ENCODE measurements around the gene LIPE.

The LIPE gene, protein sequence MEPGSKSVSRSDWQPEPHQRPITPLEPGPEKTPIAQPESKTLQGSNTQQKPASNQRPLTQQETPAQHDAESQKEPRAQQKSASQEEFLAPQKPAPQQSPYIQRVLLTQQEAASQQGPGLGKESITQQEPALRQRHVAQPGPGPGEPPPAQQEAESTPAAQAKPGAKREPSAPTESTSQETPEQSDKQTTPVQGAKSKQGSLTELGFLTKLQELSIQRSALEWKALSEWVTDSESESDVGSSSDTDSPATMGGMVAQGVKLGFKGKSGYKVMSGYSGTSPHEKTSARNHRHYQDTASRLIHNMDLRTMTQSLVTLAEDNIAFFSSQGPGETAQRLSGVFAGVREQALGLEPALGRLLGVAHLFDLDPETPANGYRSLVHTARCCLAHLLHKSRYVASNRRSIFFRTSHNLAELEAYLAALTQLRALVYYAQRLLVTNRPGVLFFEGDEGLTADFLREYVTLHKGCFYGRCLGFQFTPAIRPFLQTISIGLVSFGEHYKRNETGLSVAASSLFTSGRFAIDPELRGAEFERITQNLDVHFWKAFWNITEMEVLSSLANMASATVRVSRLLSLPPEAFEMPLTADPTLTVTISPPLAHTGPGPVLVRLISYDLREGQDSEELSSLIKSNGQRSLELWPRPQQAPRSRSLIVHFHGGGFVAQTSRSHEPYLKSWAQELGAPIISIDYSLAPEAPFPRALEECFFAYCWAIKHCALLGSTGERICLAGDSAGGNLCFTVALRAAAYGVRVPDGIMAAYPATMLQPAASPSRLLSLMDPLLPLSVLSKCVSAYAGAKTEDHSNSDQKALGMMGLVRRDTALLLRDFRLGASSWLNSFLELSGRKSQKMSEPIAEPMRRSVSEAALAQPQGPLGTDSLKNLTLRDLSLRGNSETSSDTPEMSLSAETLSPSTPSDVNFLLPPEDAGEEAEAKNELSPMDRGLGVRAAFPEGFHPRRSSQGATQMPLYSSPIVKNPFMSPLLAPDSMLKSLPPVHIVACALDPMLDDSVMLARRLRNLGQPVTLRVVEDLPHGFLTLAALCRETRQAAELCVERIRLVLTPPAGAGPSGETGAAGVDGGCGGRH

DNA sequence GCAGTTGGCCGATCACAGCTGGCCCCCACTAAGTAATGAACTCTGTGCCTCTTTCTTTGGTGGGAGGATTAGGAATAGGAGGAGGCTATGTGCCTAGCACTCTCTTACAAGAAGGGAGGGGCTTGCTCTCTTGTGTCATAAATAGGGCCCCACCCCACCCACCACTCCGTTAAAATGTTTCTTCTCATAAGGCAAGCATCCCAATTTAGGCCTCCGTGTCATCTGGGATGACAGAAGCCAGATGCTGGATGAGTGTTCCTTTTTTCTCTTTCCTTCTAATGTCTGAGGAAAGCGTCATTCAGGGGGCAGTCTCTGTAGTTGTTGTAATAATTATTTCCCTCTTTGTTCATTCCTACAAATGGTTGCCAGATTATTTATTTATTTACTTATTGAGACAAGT lies at the start of gene LIPE:
Gene LIPE (minus strand): TSS at position 76 of the 400 bp plus-strand sequence. CDS start 239 bp downstream, outside the sequence.
- peaks cover 40% of the 10 kb centered on the region for H3K27me3 ChIP-seq (ENCODE audit: control insufficient read depth, insufficient read depth, low read length)
- H3K9me3 ChIP-seq (ENCODE audit: control insufficient read depth, insufficient read depth, low read length): no peaks in the 10 kb centered on the region

GRCh38 chr19:42475366-42475765 lies 48.2 kb upstream of the LIPE start:
- Histone ChIP-seq H3K27me3 (ENCODE audit: control insufficient read depth, insufficient read depth, low read length) (no peaks in the 10 kb centered on the region), H3K9ac (ENCODE audit: low read depth, low read length) (no peak overlapping the region), H3K36me3 (ENCODE audit: control insufficient read depth, insufficient read depth, low read length) (no peaks in the 10 kb centered on the region), H3K4me3 (ENCODE audit: low read depth, low read length) (no peak overlapping the region), H3K9me3 (ENCODE audit: control insufficient read depth, insufficient read depth, low read length) (no peaks in the 10 kb centered on the region), H3K4me1 (ENCODE audit: control insufficient read depth, insufficient read depth, low read length) (peaks cover 43% of the 10 kb centered on the region)

More for the DNA sequence above, at the start of gene LIPE:
- Histone ChIP-seq H3K9ac (ENCODE audit: low read depth, low read length) (no peak within 1 kb of the TSS), H3K36me3 (ENCODE audit: control insufficient read depth, insufficient read depth, low read length) (no peaks in the 10 kb centered on the region), H3K4me3 (ENCODE audit: low read depth, low read length) (no peak within 1 kb of the TSS), H3K4me1 (ENCODE audit: control insufficient read depth, insufficient read depth, low read length) (peaks cover 10% of the 10 kb centered on the region)

GRCh38 chr19:42474743-42475142 lies 47.6 kb upstream of the LIPE start:
- Histone ChIP-seq H3K9ac (ENCODE audit: low read depth, low read length) (no peak overlapping the region), H3K4me3 (ENCODE audit: low read depth, low read length) (no peak overlapping the region), H3K9me3 (ENCODE audit: control insufficient read depth, insufficient read depth, low read length) (no peaks in the 10 kb centered on the region), H3K27me3 (ENCODE audit: control insufficient read depth, insufficient read depth, low read length) (no peaks in the 10 kb centered on the region), H3K4me1 (ENCODE audit: control insufficient read depth, insufficient read depth, low read length) (peaks cover 43% of the 10 kb centered on the region), H3K36me3 (ENCODE audit: control insufficient read depth, insufficient read depth, low read length) (no peaks in the 10 kb centered on the region)

DNA sequence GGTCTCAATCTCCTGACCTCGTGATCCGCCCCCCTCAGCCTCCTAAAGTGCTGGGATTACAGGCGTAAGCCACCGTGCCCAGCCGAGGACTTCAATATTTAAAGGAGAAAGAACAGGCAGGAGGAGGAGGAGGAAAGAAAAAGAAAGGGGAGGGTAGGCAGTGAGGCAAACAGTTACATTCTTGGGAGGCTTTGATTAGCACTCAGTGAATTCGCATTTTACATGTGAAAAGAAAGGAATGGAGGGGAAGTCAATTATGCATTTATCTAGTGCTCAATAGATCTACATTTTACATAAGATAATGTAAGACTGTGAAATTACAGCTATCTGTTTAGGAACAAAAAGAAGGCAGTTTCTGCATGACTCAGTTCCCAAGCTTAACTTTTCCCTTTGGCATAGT lies 46.5 kb upstream of the LIPE start:
- no peak overlapping the region for H3K9ac ChIP-seq (ENCODE audit: low read depth, low read length)
- no peak overlapping the region for H3K4me3 ChIP-seq (ENCODE audit: low read depth, low read length)
- H3K27me3 ChIP-seq (ENCODE audit: control insufficient read depth, insufficient read depth, low read length): no peaks in the 10 kb centered on the region
- no peaks in the 10 kb centered on the region for H3K9me3 ChIP-seq (ENCODE audit: control insufficient read depth, insufficient read depth, low read length)
- H3K4me1 ChIP-seq (ENCODE audit: control insufficient read depth, insufficient read depth, low read length): peaks cover 43% of the 10 kb centered on the region
- no peaks in the 10 kb centered on the region for H3K36me3 ChIP-seq (ENCODE audit: control insufficient read depth, insufficient read depth, low read length)

- H3K9ac ChIP-seq (ENCODE audit: low read depth, low read length): no peak overlapping the region
- peaks cover 43% of the 10 kb centered on the region for H3K4me1 ChIP-seq (ENCODE audit: control insufficient read depth, insufficient read depth, low read length)
- no peaks in the 10 kb centered on the region for H3K9me3 ChIP-seq (ENCODE audit: control insufficient read depth, insufficient read depth, low read length)
- no peaks in the 10 kb centered on the region for H3K27me3 ChIP-seq (ENCODE audit: control insufficient read depth, insufficient read depth, low read length)
- H3K4me3 ChIP-seq (ENCODE audit: low read depth, low read length): no peak overlapping the region
- H3K36me3 ChIP-seq (ENCODE audit: control insufficient read depth, insufficient read depth, low read length): no peaks in the 10 kb centered on the region
These were observed 45.4 kb upstream of the LIPE start for GRCh38 chr19:42472402-42473147.

DNA sequence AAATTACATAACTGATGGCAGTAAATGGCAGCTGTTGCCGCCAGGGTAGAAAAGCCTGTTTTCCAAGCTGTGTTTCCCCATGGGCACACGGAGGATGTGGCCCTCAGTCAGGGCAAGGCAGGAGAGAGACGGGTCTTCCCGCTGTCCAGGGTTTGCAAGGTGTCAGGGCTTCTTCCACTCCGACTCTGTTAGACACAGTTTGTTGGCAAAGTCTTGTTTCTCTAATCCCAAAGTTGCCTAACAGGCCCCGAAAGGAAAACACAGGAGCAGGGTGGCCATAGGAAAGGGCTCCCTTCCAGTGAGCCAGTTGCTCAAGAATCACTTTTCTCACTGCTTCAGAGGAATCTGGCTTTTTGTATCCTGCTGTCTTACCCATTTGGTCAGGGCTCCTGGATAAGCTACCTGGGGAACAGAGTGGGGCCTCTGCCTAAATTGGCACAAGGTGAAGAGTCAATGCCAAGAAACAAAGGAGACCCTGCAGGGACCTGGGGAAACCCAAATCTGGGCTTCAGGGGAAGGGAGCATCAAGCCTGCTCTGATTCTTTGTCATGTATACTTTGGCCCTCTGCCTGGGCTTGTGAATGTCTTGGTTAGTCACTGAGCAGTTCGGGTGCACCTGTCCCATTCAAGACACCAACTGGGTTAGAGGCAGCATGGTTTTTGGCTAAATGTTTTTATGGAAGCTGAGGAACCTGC lies 44.5 kb upstream of the LIPE start:
- no peak overlapping the region for H3K4me3 ChIP-seq (ENCODE audit: low read depth, low read length)
- peaks cover 45% of the 10 kb centered on the region for H3K4me1 ChIP-seq (ENCODE audit: control insufficient read depth, insufficient read depth, low read length)
- H3K9me3 ChIP-seq (ENCODE audit: control insufficient read depth, insufficient read depth, low read length): no peaks in the 10 kb centered on the region
- no peaks in the 10 kb centered on the region for H3K36me3 ChIP-seq (ENCODE audit: control insufficient read depth, insufficient read depth, low read length)
- no peaks in the 10 kb centered on the region for H3K27me3 ChIP-seq (ENCODE audit: control insufficient read depth, insufficient read depth, low read length)
- peak overlapping the region; percentile 47 for H3K9ac ChIP-seq (ENCODE audit: low read depth, low read length)

GRCh38 chr19:42469311-42470235 lies 42.4 kb upstream of the LIPE start:
- H3K4me3 ChIP-seq (ENCODE audit: low read depth, low read length): no peak overlapping the region

DNA sequence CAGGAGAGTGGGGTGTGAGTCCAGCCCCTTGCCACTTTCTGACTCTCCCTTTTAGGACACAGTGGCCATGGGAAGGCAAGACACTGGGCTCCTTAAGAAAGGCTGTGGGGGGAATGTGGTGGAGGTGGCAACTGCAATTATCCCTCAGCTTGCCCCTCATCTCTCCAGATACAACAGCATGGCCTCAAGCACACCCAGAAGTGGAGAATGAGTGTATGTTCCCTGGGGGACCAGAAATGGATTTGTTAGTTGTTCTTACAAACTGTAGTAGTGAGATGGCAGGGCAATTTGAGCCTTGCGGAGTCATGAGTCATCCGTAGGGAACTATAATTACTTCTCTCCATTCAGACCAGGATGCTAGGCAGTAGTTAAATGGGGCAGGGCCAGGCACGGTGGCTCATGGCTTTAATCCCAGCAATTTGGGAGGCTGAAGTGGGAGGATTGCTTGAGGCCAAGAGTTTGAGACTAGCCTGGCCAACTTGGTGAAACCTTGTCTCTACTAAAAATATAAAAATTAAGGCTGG lies 41.1 kb upstream of the LIPE start:
- no peak overlapping the region for H3K4me3 ChIP-seq (ENCODE audit: low read depth, low read length)
- H3K4me1 ChIP-seq (ENCODE audit: control insufficient read depth, insufficient read depth, low read length): peaks cover 25% of the 10 kb centered on the region
- H3K9ac ChIP-seq (ENCODE audit: low read depth, low read length): no peak overlapping the region
- H3K9me3 ChIP-seq (ENCODE audit: control insufficient read depth, insufficient read depth, low read length): no peaks in the 10 kb centered on the region
- no peaks in the 10 kb centered on the region for H3K27me3 ChIP-seq (ENCODE audit: control insufficient read depth, insufficient read depth, low read length)
- H3K36me3 ChIP-seq (ENCODE audit: control insufficient read depth, insufficient read depth, low read length): no peaks in the 10 kb centered on the region

More at GRCh38 chr19:42469311-42470235, 42.4 kb upstream of the LIPE start:
- Histone ChIP-seq H3K9ac (ENCODE audit: low read depth, low read length) (no peak overlapping the region), H3K36me3 (ENCODE audit: control insufficient read depth, insufficient read depth, low read length) (no peaks in the 10 kb centered on the region), H3K9me3 (ENCODE audit: control insufficient read depth, insufficient read depth, low read length) (no peaks in the 10 kb centered on the region), H3K4me1 (ENCODE audit: control insufficient read depth, insufficient read depth, low read length) (peaks cover 33% of the 10 kb centered on the region), H3K27me3 (ENCODE audit: control insufficient read depth, insufficient read depth, low read length) (no peaks in the 10 kb centered on the region)

DNA sequence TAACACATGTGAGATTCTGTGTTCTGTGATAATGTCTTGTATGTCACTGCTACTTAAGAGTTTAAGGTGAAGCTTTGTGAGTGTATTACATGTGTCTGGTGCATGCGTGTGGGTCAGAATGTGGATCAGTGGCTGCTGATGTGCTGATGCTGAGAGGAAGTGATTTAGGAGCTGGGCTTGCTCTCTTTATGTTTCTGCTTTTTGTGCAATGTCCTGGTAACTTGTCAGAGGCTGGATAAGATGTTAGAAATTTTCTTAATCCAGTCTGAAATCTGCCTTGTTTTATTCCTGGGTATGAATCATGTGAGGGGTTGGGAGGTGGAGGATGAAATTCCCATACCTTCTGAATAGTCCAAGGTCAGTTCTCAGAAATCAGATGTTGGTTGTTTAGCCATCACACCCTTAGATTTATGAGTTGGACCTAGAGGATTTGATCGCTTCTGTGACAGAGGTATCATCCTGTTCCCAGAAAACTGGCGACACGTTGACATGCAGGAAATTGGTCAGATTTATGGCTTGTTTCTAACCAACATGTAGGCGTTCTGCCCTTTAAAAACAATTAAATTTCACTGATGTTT lies 40.1 kb upstream of the LIPE start:
- Histone ChIP-seq H3K9ac (ENCODE audit: low read depth, low read length) (no peak overlapping the region), H3K4me3 (ENCODE audit: low read depth, low read length) (no peak overlapping the region), H3K9me3 (ENCODE audit: control insufficient read depth, insufficient read depth, low read length) (no peaks in the 10 kb centered on the region), H3K4me1 (ENCODE audit: control insufficient read depth, insufficient read depth, low read length) (peaks cover 16% of the 10 kb centered on the region), H3K27me3 (ENCODE audit: control insufficient read depth, insufficient read depth, low read length) (no peaks in the 10 kb centered on the region), H3K36me3 (ENCODE audit: control insufficient read depth, insufficient read depth, low read length) (no peaks in the 10 kb centered on the region)
